Measurements from ENCODE around the gene DUSP1. TPM values are rescaled to one million over a fixed set of nuclear protein-coding genes. Genes with fewer than 3 reads are reported as not detected.

DUSP1 gene
- total RNA-seq, 1 experiment from 2014 or later, result 16.6 TPM

GRCh38 chr5:172793577-172794488 is 22.8 kb upstream of the DUSP1 start:
- TF ChIP-seq EZH2 (IDR thresholded peaks at IDR 0.05) (no peak), RAD21 (IDR thresholded peaks at IDR 0.05; ENCODE audit: low read depth) (no peak), YY1 (IDR thresholded peaks at IDR 0.05; ENCODE audit: extremely low read depth, insufficient replicate concordance, low read depth, low read length) (no peak), FOSL1 (IDR thresholded peaks at IDR 0.05; ENCODE audit: low read depth) (no peak), POLR2AphosphoS5 (IDR thresholded peaks at IDR 0.05; ENCODE audit: low read depth, low read length) (no peak), EGR1 (IDR thresholded peaks at IDR 0.05; ENCODE audit: low read depth) (no peak), SIN3A (IDR thresholded peaks at IDR 0.05; ENCODE audit: low read depth) (no peak), JUND (IDR thresholded peaks at IDR 0.05) (no peak)
- Histone ChIP-seq H3K27ac (ENCODE audit: low read depth, low read length) (no peak overlapping the region), H4K20me1 (ENCODE audit: insufficient read depth) (no peaks in the 10 kb centered on the region), H3K9me3 (ENCODE audit: control insufficient read depth in 1 of 2, insufficient read depth in 1 of 2, low read depth in 1 of 2, low read length in 2 of 2) (no peaks in the 10 kb centered on the region), H3K27me3 (ENCODE audit: insufficient read depth, low read length) (no peaks in the 10 kb centered on the region), H3K36me3 (ENCODE audit: control insufficient read depth in 1 of 2, insufficient read depth in 2 of 2, low read length in 2 of 2) (no peaks in the 10 kb centered on the region), H3K4me3 (replicated peaks in 1 of 2; ENCODE audit: low read depth in 1 of 2, low read length in 2 of 2) (no peak overlapping the region), H3K4me1 (ENCODE audit: control insufficient read depth in 1 of 2, insufficient read depth in 2 of 2, low read length in 2 of 2) (peaks cover 3 to 34% of the 10 kb centered on the region in 2 experiments; a peak in 3 of 4 replicates), H3K9ac (ENCODE audit: low read length) (no peak overlapping the region), H3K9me2 (ENCODE audit: insufficient read depth) (no peaks in the 10 kb centered on the region), H3K4me2 (ENCODE audit: low read length) (no peak overlapping the region), H2AFZ (ENCODE audit: low read depth, low read length, poor library complexity, severe bottlenecking) (no peak overlapping the region), H3K79me2 (ENCODE audit: insufficient read depth, low read length) (no peaks in the 10 kb centered on the region)
- ChIA-PET RAD21 (ENCODE audit: low non-redundant PET in 1 of 2, low total read pairs in 2 of 2, uncharacterized antibody in 2 of 2, unreplicated experiment in 2 of 2) (no interaction called here), CTCF (no interaction called here), POLR2A (interaction anchor here (1.2 kb wide), 1 partner anchor 22 kb away, joined by 3 read pairs; no protein-coding TSS in a partner anchor)
- no TSS peak for BruUV-seq (replicated peaks)
- DNase-seq (ENCODE audit: low read depth, low spot score) (no peak), ATAC-seq (no peak)
- intact Hi-C loops (cut with micrococcal nuclease), result no loop called here

Measured in HCT116 (cell line).